ENCODE data around the gene ASF1A. TPM values are rescaled to one million over a fixed set of nuclear protein-coding genes. Genes with fewer than 3 reads are reported as not detected.

ASF1A gene
- total RNA-seq, 1 donor from 2014 or later: 21.3 TPM

Other genes starting within 250 kb of the ASF1A start
- 21.9 TPM for gene CEP85L, start 242.6 kb upstream of the ASF1A start, total RNA-seq
- 12.1 TPM for gene MCM9, start 41.0 kb downstream of the ASF1A start, total RNA-seq
- gene FAM184A, start 184.5 kb downstream of the ASF1A start, total RNA-seq: 3.7 TPM

Measured in skin of body (tissue), 1 donor.